GM12878 (cell line): ENCODE results near the gene SPOCK1. TPM values are rescaled to one million over a fixed set of nuclear protein-coding genes. Genes with fewer than 3 reads are reported as not detected.

ENCODE experiments used
- ATAC-seq: fragments of 200-7000 bp; cut with Tn5 transposase; 3 replicates; pipeline ENCODE4 v1.9.1; 2020; ENCODE audit warnings: mild to moderate bottlenecking, moderate library complexity
- BruUV-seq: library from RNA; stranded (reverse); fragments of 400-500 nt; replicated peaks from 2 replicates; lab custom pipeline; 2021; lab: Mats Ljungman, UMichigan
- CTCF ChIA-PET: fragments of 300-600 bp; sonication (Branson Sonifier 250); formaldehyde crosslinking; extraction: SDS; loops from one replicate; lab custom pipeline; 2021; ENCODE audit warnings: inconsistent platforms; lab: Yijun Ruan, JAX
- POLR2A ChIA-PET: fragments of 350-600 bp; formaldehyde crosslinking; extraction: SDS; loops from one replicate; lab custom pipeline; 2021; ENCODE audit warnings: inconsistent platforms; lab: Charles Lee
- RAD21 ChIA-PET: fragments of 300-600 bp; sonication (Branson Sonifier 250); formaldehyde crosslinking; loops from one replicate; lab custom pipeline; 2023; ENCODE audit warnings: antibody characterized with exemption; ENCODE audit not compliant: unreplicated experiment; lab: Charles Lee
- SMC1A ChIA-PET: fragments of 300-600 bp; sonication (Branson Sonifier 250); formaldehyde crosslinking; loops from one replicate; lab custom pipeline; 2023; ENCODE audit not compliant: unreplicated experiment, uncharacterized antibody; lab: Charles Lee
- DNase-seq: peaks from one replicate; pipeline ENCODE4 v3.0.0-alpha.2; 2011; ENCODE audit warnings: low read depth, low spot score
- FAIRE-seq: peaks from 3 replicates; lab custom pipeline; 2011; peaks lifted over from hg19 to GRCh38; lab: Jason Lieb, UNC
- H2AFZ ChIP-seq: 2 replicates; pipeline ENCODE4 v1.6.0; 2011; ENCODE audit warnings: low read depth, low read length, control low read depth; ENCODE audit not compliant: control insufficient read depth
- H3K27ac ChIP-seq: 2 replicates; pipeline ENCODE4 v1.5.1; 2011; ENCODE audit warnings: control low read depth; ENCODE audit not compliant: control insufficient read depth, insufficient read depth
- H3K27me3 ChIP-seq, 2 experiments: replicated peaks in 1 of 2; 2 replicates each; pipeline versions ENCODE4 v1.6.0 to v1.6.1; 2011; ENCODE audit warnings: low read length in 1 of 2; ENCODE audit not compliant: control insufficient read depth in 2 of 2, insufficient read depth in 2 of 2
- H3K36me3 ChIP-seq, 2 experiments: 2 replicates each; pipeline ENCODE4 v1.5.1; 2011; ENCODE audit warnings: low read length in 1 of 2; ENCODE audit not compliant: control insufficient read depth in 2 of 2, insufficient read depth in 2 of 2
- H3K4me1 ChIP-seq: 2 replicates; pipeline ENCODE4 v1.6.1; 2011; ENCODE audit warnings: mild to moderate bottlenecking, low read length, moderate library complexity, mixed read lengths; ENCODE audit not compliant: control insufficient read depth, insufficient read depth
- H3K4me2 ChIP-seq: 2 replicates; pipeline ENCODE4 v1.6.0; 2011; ENCODE audit warnings: control low read depth; ENCODE audit not compliant: control insufficient read depth, insufficient read depth
- H3K4me3 ChIP-seq: fragments of 200-600 bp; sonication (generic); 2 replicates; pipeline ENCODE4 v1.5.1; 2016
- H3K79me2 ChIP-seq: 2 replicates; pipeline ENCODE4 v1.6.0; 2011; ENCODE audit warnings: low read length; ENCODE audit not compliant: control insufficient read depth, insufficient read depth
- H3K9ac ChIP-seq: 2 replicates; pipeline ENCODE4 v1.8.0; 2011; ENCODE audit warnings: low read length, control low read depth, mixed read lengths; ENCODE audit not compliant: control insufficient read depth, insufficient read depth
- H3K9me3 ChIP-seq: replicated peaks from 3 replicates; pipeline ENCODE4 v1.5.1; 2011; ENCODE audit warnings: mild to moderate bottlenecking, low read length; ENCODE audit not compliant: control insufficient read depth, insufficient read depth
- H4K20me1 ChIP-seq: 2 replicates; pipeline ENCODE4 v1.6.0; 2011; ENCODE audit not compliant: control insufficient read depth, insufficient read depth
- GATAD2B ChIP-seq: fragments of 450-650 bp; conservative IDR thresholded peaks from 2 replicates; pipeline ENCODE4 v1.6.1; 2017; ENCODE audit warnings: low read depth, mild to moderate bottlenecking, moderate library complexity
- KAT2A ChIP-seq: conservative IDR thresholded peaks from 2 replicates; pipeline ENCODE4 v1.6.1; 2011; ENCODE audit warnings: low read depth, low read length; ENCODE audit not compliant: control insufficient read depth
- NRF1 ChIP-seq: conservative IDR thresholded peaks from 2 replicates; pipeline ENCODE4 v1.6.1; 2011; ENCODE audit warnings: mild to moderate bottlenecking, low read depth, low read length, improper control_type of control experiment
- SIX5 ChIP-seq: IDR thresholded peaks from 2 replicates; pipeline ENCODE4 v1.6.1; 2011; ENCODE audit warnings: mild to moderate bottlenecking, low read depth, low read length, moderate library complexity; ENCODE audit not compliant: severe bottlenecking
- SP1 ChIP-seq: IDR thresholded peaks from one replicate; pipeline ENCODE4 v1.6.1; 2011; ENCODE audit warnings: low read depth, low read length
- SUZ12 ChIP-seq: fragments of 200-600 bp; sonication (generic); IDR thresholded peaks from one replicate; pipeline ENCODE4 v1.6.1; 2018; ENCODE audit warnings: antibody characterized with exemption, mild to moderate bottlenecking; ENCODE audit not compliant: unreplicated experiment
- WGBS: methylation state at CpG from one replicate; pipeline ENCODE4 v1.1.6; 2016; ENCODE audit warnings: low lambda C conversion rate; ENCODE audit not compliant: insufficient replicate concordance, insufficient coverage; ENCODE audit errors: missing lambda C conversion rate; 5-methylcytosine and 5-hydroxymethylcytosine counted together
- in situ Hi-C: fragments of 300-500 bp; cut with MboI; formaldehyde crosslinking; loops from 9 replicates; pipeline ENCODE4 v1.14.3; 2018; ENCODE audit warnings: mixed read lengths
- intact Hi-C: fragments of 100-400 bp; cut with micrococcal nuclease; formaldehyde crosslinking; loops from one replicate; pipeline ENCODE4 v1.14.2; 2022; ENCODE audit not compliant: unreplicated experiment
- polyA plus RNA-seq, 11 experiments: library from polyadenylated mRNA; depleted of rRNA in 4 of 11; unstranded in 6 of 11; stranded (reverse) in 5 of 11; fragments of >200 nt; fragmentation: Nextera tagmentation in 4 of 11; fragmentation: Illumina TruSeq in 1 of 11; extraction: Ambion mirVana in 4 of 11; extraction: Trizol in 1 of 11; gene quantifications; 1 replicate in 1 of 11; 2 replicates in 10 of 11; pipeline versions ENCODE4 v1.2.1 to v1.2.3, GENCODE V29; 2011 to 2016; ENCODE audit warnings: inconsistent platforms in 2 of 11, missing spikeins in 2 of 11, low read depth in 1 of 11
- total RNA-seq, 4 experiments: library from RNA; depleted of rRNA in 3 of 4; stranded (reverse); fragments of >200 nt in 3 of 4; fragmentation: Illumina TruSeq in 1 of 4; extraction: Trizol in 1 of 4; gene quantifications; 2 replicates each; pipeline versions ENCODE4 v1.2.1 to v1.2.3, GENCODE V29; 2013 to 2021
- TF ChIP-seq, protein P1 (sequence below): IDR thresholded peaks from 2 replicates; pipeline ENCODE4 v1.6.1; 2012; ENCODE audit warnings: mild to moderate bottlenecking, low read depth, low read length
- TF ChIP-seq, protein P2 (sequence below): fragments of 450-650 bp; IDR thresholded peaks from 2 replicates; pipeline ENCODE4 v1.6.1; 2017; ENCODE audit warnings: low read depth, mild to moderate bottlenecking, moderate library complexity

Gene SPOCK1
- total and polyA plus RNA-seq, 10 of the 15 experiments (the other 5 are each of a cell fraction or from before 2014, with no cell fraction given): 0.06 to 0.68 (median 0.25) TPM; not detected in 3

DNA sequence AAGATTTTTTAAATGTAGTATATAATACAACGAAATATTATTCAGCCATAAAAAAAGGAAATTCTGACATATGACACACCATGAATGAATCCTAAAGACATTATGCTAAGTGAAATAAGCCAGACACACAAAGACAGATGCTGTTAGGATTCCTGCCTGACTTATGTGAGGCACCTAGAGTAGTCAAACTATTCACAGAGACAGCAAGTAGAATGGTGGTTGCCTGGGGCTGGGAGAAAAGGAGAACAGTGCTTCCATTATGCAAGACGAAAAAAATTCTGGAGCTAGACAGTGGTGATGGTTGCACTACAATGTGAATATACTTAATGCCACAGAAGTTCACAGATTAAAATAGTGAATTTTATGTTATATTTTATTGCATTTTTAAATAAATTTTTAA lies 66.8 kb downstream of the SPOCK1 start (continued):
- TF ChIP-seq, protein P1, sequence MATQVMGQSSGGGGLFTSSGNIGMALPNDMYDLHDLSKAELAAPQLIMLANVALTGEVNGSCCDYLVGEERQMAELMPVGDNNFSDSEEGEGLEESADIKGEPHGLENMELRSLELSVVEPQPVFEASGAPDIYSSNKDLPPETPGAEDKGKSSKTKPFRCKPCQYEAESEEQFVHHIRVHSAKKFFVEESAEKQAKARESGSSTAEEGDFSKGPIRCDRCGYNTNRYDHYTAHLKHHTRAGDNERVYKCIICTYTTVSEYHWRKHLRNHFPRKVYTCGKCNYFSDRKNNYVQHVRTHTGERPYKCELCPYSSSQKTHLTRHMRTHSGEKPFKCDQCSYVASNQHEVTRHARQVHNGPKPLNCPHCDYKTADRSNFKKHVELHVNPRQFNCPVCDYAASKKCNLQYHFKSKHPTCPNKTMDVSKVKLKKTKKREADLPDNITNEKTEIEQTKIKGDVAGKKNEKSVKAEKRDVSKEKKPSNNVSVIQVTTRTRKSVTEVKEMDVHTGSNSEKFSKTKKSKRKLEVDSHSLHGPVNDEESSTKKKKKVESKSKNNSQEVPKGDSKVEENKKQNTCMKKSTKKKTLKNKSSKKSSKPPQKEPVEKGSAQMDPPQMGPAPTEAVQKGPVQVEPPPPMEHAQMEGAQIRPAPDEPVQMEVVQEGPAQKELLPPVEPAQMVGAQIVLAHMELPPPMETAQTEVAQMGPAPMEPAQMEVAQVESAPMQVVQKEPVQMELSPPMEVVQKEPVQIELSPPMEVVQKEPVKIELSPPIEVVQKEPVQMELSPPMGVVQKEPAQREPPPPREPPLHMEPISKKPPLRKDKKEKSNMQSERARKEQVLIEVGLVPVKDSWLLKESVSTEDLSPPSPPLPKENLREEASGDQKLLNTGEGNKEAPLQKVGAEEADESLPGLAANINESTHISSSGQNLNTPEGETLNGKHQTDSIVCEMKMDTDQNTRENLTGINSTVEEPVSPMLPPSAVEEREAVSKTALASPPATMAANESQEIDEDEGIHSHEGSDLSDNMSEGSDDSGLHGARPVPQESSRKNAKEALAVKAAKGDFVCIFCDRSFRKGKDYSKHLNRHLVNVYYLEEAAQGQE: no peak
- no peak for TF ChIP-seq SIX5
- no peak for TF ChIP-seq SP1

DNA sequence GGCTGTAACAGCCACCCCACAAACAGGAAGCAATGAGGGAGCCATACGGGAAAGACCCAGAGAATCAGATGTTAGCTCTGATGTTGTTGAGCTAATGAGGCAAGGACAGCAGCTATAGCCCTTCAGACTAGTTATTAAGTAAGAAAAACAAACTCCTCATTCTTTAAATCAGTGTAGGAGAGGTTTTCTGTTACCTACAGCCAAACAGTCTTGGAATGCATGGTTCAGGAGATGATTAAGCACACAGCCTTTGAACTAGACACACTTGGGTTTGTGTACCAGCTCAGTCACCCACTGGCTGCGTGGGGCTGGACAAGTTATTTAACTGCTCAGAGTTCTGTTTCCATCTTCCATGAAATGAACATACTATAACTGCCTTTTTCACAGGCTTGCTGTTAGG lies 68.1 kb downstream of the SPOCK1 start:
- POLR2A ChIA-PET: no interaction called here

More for the DNA sequence above, 68.1 kb downstream of the SPOCK1 start:
- RAD21 ChIA-PET: no interaction called here
- DNase-seq: no peak
- no peak overlapping the region for H2AFZ ChIP-seq
- FAIRE-seq: no peak
- TF ChIP-seq, protein P2, sequence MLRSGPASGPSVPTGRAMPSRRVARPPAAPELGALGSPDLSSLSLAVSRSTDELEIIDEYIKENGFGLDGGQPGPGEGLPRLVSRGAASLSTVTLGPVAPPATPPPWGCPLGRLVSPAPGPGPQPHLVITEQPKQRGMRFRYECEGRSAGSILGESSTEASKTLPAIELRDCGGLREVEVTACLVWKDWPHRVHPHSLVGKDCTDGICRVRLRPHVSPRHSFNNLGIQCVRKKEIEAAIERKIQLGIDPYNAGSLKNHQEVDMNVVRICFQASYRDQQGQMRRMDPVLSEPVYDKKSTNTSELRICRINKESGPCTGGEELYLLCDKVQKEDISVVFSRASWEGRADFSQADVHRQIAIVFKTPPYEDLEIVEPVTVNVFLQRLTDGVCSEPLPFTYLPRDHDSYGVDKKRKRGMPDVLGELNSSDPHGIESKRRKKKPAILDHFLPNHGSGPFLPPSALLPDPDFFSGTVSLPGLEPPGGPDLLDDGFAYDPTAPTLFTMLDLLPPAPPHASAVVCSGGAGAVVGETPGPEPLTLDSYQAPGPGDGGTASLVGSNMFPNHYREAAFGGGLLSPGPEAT: no peak
- no peak for TF ChIP-seq GATAD2B
- no peak for TF ChIP-seq KAT2A
- no peak for TF ChIP-seq SUZ12
- TF ChIP-seq NRF1: no peak
- TF ChIP-seq, all 136 proteins: peak for 0
- intact Hi-C loops: no loop called here
- no peaks in the 10 kb centered on the region; a peak in 3 of 4 replicates for H3K27me3 ChIP-seq
- H3K4me1 ChIP-seq: no peaks in the 10 kb centered on the region
- H3K4me2 ChIP-seq: no peak overlapping the region
- SMC1A ChIA-PET: no interaction called here
- in situ Hi-C loops: no loop called here
- H3K4me3 ChIP-seq: no peak overlapping the region
- no peak overlapping the region for H3K27ac ChIP-seq
- no peaks in the 10 kb centered on the region for H4K20me1 ChIP-seq
- CTCF ChIA-PET: interaction anchor here (1.3 kb wide), 1 partner anchor 14 kb away, joined by 3 read pairs; no protein-coding TSS in a partner anchor
- no TSS peak for BruUV-seq
- WGBS: 17% methylated on average over 2 of the region's 2 CpGs
- no peaks in the 10 kb centered on the region for H3K36me3 ChIP-seq
- H3K79me2 ChIP-seq: no peaks in the 10 kb centered on the region
- H3K9me3 ChIP-seq: no peaks in the 10 kb centered on the region
- no peak overlapping the region for H3K9ac ChIP-seq
- no peak for ATAC-seq
